ENCODE measurements around the gene PRDM16.

The PRDM16 gene

GRCh38 chr1:3074800-3075199, 5.8 kb downstream of the PRDM16 start:
- DNase-seq (no peak), ATAC-seq (ENCODE audit: insufficient read depth, low read depth) (no peak)
- Histone ChIP-seq H4K20me1 (ENCODE audit: insufficient read depth, low read length) (no peaks in the 10 kb centered on the region; the same call in 1 of the 2 replicates), H3K9me3 (ENCODE audit: insufficient read depth, low read length, severe bottlenecking) (no peaks in the 10 kb centered on the region), H3K79me2 (ENCODE audit: insufficient read depth, low read length) (no peaks in the 10 kb centered on the region), H3K36me3 (ENCODE audit: insufficient read depth, low read length) (no peaks in the 10 kb centered on the region), H3K27ac (ENCODE audit: low read length) (no peak overlapping the region), H3K27me3 (ENCODE audit: insufficient read depth, low read length, poor library complexity) (no peaks in the 10 kb centered on the region), H3K4me1 (ENCODE audit: insufficient read depth, low read length) (no peaks in the 10 kb centered on the region), H3K4me3 (ENCODE audit: low read depth in 1 of 2, low read length in 2 of 2) (no peak overlapping the region), H3K9ac (ENCODE audit: low read depth, low read length) (no peak overlapping the region), H2AFZ (ENCODE audit: low read depth, low read length) (no peak overlapping the region), H3K4me2 (ENCODE audit: insufficient read depth, low read length) (no peak overlapping the region)
- TF ChIP-seq, protein P1, sequence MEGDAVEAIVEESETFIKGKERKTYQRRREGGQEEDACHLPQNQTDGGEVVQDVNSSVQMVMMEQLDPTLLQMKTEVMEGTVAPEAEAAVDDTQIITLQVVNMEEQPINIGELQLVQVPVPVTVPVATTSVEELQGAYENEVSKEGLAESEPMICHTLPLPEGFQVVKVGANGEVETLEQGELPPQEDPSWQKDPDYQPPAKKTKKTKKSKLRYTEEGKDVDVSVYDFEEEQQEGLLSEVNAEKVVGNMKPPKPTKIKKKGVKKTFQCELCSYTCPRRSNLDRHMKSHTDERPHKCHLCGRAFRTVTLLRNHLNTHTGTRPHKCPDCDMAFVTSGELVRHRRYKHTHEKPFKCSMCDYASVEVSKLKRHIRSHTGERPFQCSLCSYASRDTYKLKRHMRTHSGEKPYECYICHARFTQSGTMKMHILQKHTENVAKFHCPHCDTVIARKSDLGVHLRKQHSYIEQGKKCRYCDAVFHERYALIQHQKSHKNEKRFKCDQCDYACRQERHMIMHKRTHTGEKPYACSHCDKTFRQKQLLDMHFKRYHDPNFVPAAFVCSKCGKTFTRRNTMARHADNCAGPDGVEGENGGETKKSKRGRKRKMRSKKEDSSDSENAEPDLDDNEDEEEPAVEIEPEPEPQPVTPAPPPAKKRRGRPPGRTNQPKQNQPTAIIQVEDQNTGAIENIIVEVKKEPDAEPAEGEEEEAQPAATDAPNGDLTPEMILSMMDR (IDR thresholded peaks at IDR 0.05; ENCODE audit: borderline replicate concordance, extremely low read depth, low read length, poor library complexity, severe bottlenecking), result no peak
- no peak for TF ChIP-seq EZH2 (IDR thresholded peaks at IDR 0.05; ENCODE audit: borderline replicate concordance, low read depth, low read length, severe bottlenecking)

DNA sequence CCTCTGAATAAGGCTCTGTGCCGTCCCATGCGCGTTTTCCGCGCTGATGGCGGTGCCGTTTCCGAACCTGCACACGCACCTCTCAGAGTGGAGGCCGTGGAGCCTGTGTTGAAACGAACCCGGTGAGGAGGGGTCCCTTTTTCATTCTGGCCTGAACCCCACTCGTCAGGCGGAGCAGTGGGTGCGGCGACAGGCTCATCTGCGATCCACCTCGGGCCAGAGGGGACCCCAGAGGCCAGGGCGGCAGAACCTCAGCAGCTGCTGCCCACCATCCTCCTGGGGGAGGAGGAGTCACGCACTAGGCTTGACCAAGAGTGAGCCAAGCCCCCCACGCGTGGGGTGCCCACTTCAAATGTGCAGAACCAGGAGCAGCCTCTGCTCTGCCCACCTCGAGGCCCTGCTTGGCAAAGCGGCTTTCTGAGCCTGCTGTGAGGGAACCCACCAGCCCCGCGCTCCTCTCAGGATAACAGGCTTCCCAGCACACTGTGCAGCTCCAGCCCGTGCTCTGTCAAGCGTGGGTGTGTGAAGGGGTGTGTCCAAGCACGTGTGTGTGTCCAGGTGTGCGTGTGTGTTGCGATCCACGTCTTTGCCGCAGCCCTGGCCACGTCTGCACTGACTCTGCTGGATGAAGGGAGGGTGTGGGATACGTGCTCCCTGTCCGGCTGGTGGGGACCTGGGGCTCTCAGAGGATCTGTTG, 6.8 kb downstream of the PRDM16 start:
- Histone ChIP-seq H3K36me3 (ENCODE audit: insufficient read depth, low read length) (no peaks in the 10 kb centered on the region), H4K20me1 (ENCODE audit: insufficient read depth, low read length) (no peaks in the 10 kb centered on the region; the same call in 1 of the 2 replicates), H3K27ac (ENCODE audit: low read length) (no peak overlapping the region), H3K9me3 (ENCODE audit: insufficient read depth, low read length, severe bottlenecking) (no peaks in the 10 kb centered on the region), H3K4me1 (ENCODE audit: insufficient read depth, low read length) (no peaks in the 10 kb centered on the region), H3K27me3 (ENCODE audit: insufficient read depth, low read length, poor library complexity) (no peaks in the 10 kb centered on the region), H3K79me2 (ENCODE audit: insufficient read depth, low read length) (no peaks in the 10 kb centered on the region), H2AFZ (ENCODE audit: low read depth, low read length) (no peak overlapping the region), H3K4me3 (ENCODE audit: low read depth in 1 of 2, low read length in 2 of 2) (no peak overlapping the region), H3K9ac (ENCODE audit: low read depth, low read length) (no peak overlapping the region), H3K4me2 (ENCODE audit: insufficient read depth, low read length) (no peak overlapping the region)
- TF ChIP-seq EZH2 (IDR thresholded peaks at IDR 0.05; ENCODE audit: borderline replicate concordance, low read depth, low read length, severe bottlenecking), result no peak
- TF ChIP-seq, protein P1 (IDR thresholded peaks at IDR 0.05; ENCODE audit: borderline replicate concordance, extremely low read depth, low read length, poor library complexity, severe bottlenecking), result no peak
- ATAC-seq (ENCODE audit: insufficient read depth, low read depth) (no peak), DNase-seq (no peak)

GRCh38 chr1:3076363-3076740, 7.3 kb downstream of the PRDM16 start:
- Histone ChIP-seq H3K4me3 (ENCODE audit: low read depth in 1 of 2, low read length in 2 of 2) (no peak overlapping the region), H2AFZ (ENCODE audit: low read depth, low read length) (no peak overlapping the region), H3K4me1 (ENCODE audit: insufficient read depth, low read length) (no peaks in the 10 kb centered on the region), H3K9me3 (ENCODE audit: insufficient read depth, low read length, severe bottlenecking) (no peaks in the 10 kb centered on the region), H3K9ac (ENCODE audit: low read depth, low read length) (no peak overlapping the region), H3K36me3 (ENCODE audit: insufficient read depth, low read length) (no peaks in the 10 kb centered on the region), H3K4me2 (ENCODE audit: insufficient read depth, low read length) (no peak overlapping the region), H3K27me3 (ENCODE audit: insufficient read depth, low read length, poor library complexity) (no peaks in the 10 kb centered on the region), H4K20me1 (ENCODE audit: insufficient read depth, low read length) (no peaks in the 10 kb centered on the region; the same call in 1 of the 2 replicates), H3K27ac (ENCODE audit: low read length) (no peak overlapping the region), H3K79me2 (ENCODE audit: insufficient read depth, low read length) (no peaks in the 10 kb centered on the region)
- ATAC-seq (ENCODE audit: insufficient read depth, low read depth) (no peak), DNase-seq (no peak)
- TF ChIP-seq, protein P1 (IDR thresholded peaks at IDR 0.05; ENCODE audit: borderline replicate concordance, extremely low read depth, low read length, poor library complexity, severe bottlenecking), result no peak
- TF ChIP-seq EZH2 (IDR thresholded peaks at IDR 0.05; ENCODE audit: borderline replicate concordance, low read depth, low read length, severe bottlenecking), result no peak
